Gastrocnemius medialis (tissue), 4 donors: ENCODE measurements around the gene PPM1F.

Experiments used
- POLR2A ChIP-seq, 2 donors: fragments of 450-650 bp; IDR thresholded peaks; one replicate each; pipeline ENCODE4 v1.6.1; 2017; ENCODE audit warnings: antibody characterized with exemption in 2 of 2, mild to moderate bottlenecking in 2 of 2, moderate library complexity in 2 of 2
- TF ChIP-seq, protein P1 (sequence below), 5 experiments: fragments of 450-650 bp in 3 of 5; fragments of 200-600 bp in 2 of 5; sonication (generic) in 2 of 5; IDR thresholded peaks in 4 of 5; conservative IDR thresholded peaks in 1 of 5; 1 replicate in 4 of 5; 2 replicates in 1 of 5; pipeline ENCODE4 v1.5.1; 2016 to 2019; ENCODE audit warnings: antibody characterized with exemption in 5 of 5, mild to moderate bottlenecking in 3 of 5, moderate library complexity in 3 of 5

GRCh38 chr22:21985214-21985613 lies 32.6 kb upstream of the PPM1F start:
- TF ChIP-seq, protein P1, sequence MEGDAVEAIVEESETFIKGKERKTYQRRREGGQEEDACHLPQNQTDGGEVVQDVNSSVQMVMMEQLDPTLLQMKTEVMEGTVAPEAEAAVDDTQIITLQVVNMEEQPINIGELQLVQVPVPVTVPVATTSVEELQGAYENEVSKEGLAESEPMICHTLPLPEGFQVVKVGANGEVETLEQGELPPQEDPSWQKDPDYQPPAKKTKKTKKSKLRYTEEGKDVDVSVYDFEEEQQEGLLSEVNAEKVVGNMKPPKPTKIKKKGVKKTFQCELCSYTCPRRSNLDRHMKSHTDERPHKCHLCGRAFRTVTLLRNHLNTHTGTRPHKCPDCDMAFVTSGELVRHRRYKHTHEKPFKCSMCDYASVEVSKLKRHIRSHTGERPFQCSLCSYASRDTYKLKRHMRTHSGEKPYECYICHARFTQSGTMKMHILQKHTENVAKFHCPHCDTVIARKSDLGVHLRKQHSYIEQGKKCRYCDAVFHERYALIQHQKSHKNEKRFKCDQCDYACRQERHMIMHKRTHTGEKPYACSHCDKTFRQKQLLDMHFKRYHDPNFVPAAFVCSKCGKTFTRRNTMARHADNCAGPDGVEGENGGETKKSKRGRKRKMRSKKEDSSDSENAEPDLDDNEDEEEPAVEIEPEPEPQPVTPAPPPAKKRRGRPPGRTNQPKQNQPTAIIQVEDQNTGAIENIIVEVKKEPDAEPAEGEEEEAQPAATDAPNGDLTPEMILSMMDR (IDR thresholded peaks at IDR 0.05 in 4 of 5, conservative IDR thresholded peaks at IDR 0.05 in 1 of 5) = no peak
- TF ChIP-seq POLR2A (IDR thresholded peaks at IDR 0.05) = no peak
